T follicular helper cell (primary cell): ENCODE measurements around the gene YTHDF1.
"Not testable (repeated sequence)": the region's sequence is repeated elsewhere in the genome, so short reads cannot be mapped to it uniquely, and the experiment has no call there.

Source experiments
- DNase-seq: peaks from one replicate; pipeline ENCODE4 v3.0.0-alpha.2; 2020; ENCODE audit warnings: low read depth

Gene YTHDF1

GRCh38 chr20:63171991-63172390 is 43.9 kb downstream of the YTHDF1 start:
- DNase-seq = no peak

GRCh38 chr20:63169681-63170080 is 46.2 kb downstream of the YTHDF1 start:
- DNase-seq = no peak

GRCh38 chr20:63168861-63169260 is 47.1 kb downstream of the YTHDF1 start:
- DNase-seq = no peak

GRCh38 chr20:63167918-63168520 is 47.9 kb downstream of the YTHDF1 start:
- DNase-seq = no peak

- DNase-seq = no peak
Observed at GRCh38 chr20:63167026-63167917, 48.7 kb downstream of the YTHDF1 start.

- DNase-seq = no peak
Observed at GRCh38 chr20:63166193-63167020, 49.5 kb downstream of the YTHDF1 start.

GRCh38 chr20:63165356-63166192 is 50.4 kb downstream of the YTHDF1 start:
- DNase-seq = no peak

GRCh38 chr20:63164484-63165355 is 51.2 kb downstream of the YTHDF1 start:
- no peak for DNase-seq

- DNase-seq = no peak
Observed at GRCh38 chr20:63163596-63164483, 52.1 kb downstream of the YTHDF1 start.

GRCh38 chr20:63163171-63163570 is 52.8 kb downstream of the YTHDF1 start:
- DNase-seq = no peak

GRCh38 chr20:63162206-63162795 is 53.6 kb downstream of the YTHDF1 start:
- no peak for DNase-seq

GRCh38 chr20:63161176-63161651 is 54.7 kb downstream of the YTHDF1 start:
- no peak for DNase-seq

- DNase-seq = no peak
Observed at GRCh38 chr20:63160641-63161175, 55.2 kb downstream of the YTHDF1 start.

GRCh38 chr20:63159826-63160640 is 55.9 kb downstream of the YTHDF1 start:
- no peak for DNase-seq

GRCh38 chr20:63159251-63159650 is 56.7 kb downstream of the YTHDF1 start:
- not testable (repeated sequence) for DNase-seq

GRCh38 chr20:63158845-63159244 is 57.1 kb downstream of the YTHDF1 start:
- DNase-seq = no peak

- no peak for DNase-seq
Observed at GRCh38 chr20:63158352-63158751, 57.6 kb downstream of the YTHDF1 start.

- DNase-seq = not testable (repeated sequence)
Observed at GRCh38 chr20:63157431-63157830, 58.5 kb downstream of the YTHDF1 start.
